OCI-LY1 (cell line): ENCODE measurements around the gene FHL1.

Source experiments
- H2AFZ ChIP-seq: fragments of 200-600 bp; sonication (generic), shearing (Covaris generic); 2 replicates; pipeline ENCODE4 v1.6.0; 2014; ENCODE audit warnings: antibody characterized with exemption, mild to moderate bottlenecking, low read length
- H3F3A ChIP-seq: fragments of 200-600 bp; sonication (generic), shearing (Covaris generic); 2 replicates; pipeline ENCODE4 v1.6.0; 2014; ENCODE audit warnings: mild to moderate bottlenecking, antibody characterized with exemption, low read length, moderate library complexity; ENCODE audit not compliant: insufficient read depth
- H3K27ac ChIP-seq: fragments of 200-600 bp; sonication (generic); 2 replicates; pipeline ENCODE4 v1.5.1; 2014; ENCODE audit warnings: low read length, mixed run types, mild to moderate bottlenecking, low read depth; ENCODE audit not compliant: poor library complexity, severe bottlenecking
- H3K27me3 ChIP-seq: fragments of 200-600 bp; sonication (generic); 2 replicates; pipeline ENCODE4 v1.6.0; 2014; ENCODE audit warnings: antibody characterized with exemption, mild to moderate bottlenecking, low read length, moderate library complexity; ENCODE audit not compliant: insufficient read depth
- H3K36me3 ChIP-seq: fragments of 200-600 bp; sonication (generic); 2 replicates; pipeline ENCODE4 v1.6.1; 2014; ENCODE audit warnings: mild to moderate bottlenecking, antibody characterized with exemption, low read length, moderate library complexity, mixed read lengths; ENCODE audit not compliant: insufficient read depth
- H3K4me1 ChIP-seq: fragments of 200-600 bp; sonication (generic); 2 replicates; pipeline ENCODE4 v1.5.1; 2014; ENCODE audit warnings: mild to moderate bottlenecking, low read length, moderate library complexity; ENCODE audit not compliant: insufficient read depth, severe bottlenecking
- H3K4me2 ChIP-seq: fragments of 200-600 bp; sonication (generic), shearing (Covaris generic); 2 replicates; pipeline ENCODE4 v1.6.1; 2014; ENCODE audit warnings: low read length
- H3K4me3 ChIP-seq: fragments of 200-600 bp; sonication (generic); 2 replicates; pipeline ENCODE4 v1.5.1; 2014; ENCODE audit warnings: low read length, low read depth, mild to moderate bottlenecking, mixed read lengths; ENCODE audit not compliant: poor library complexity, severe bottlenecking
- H3K79me2 ChIP-seq: fragments of 200-600 bp; shearing (Covaris generic); 2 replicates; pipeline ENCODE4 v1.6.1; 2016; ENCODE audit warnings: mixed run types, low read length, mixed read lengths; ENCODE audit not compliant: insufficient read depth
- H3K9ac ChIP-seq: fragments of 200-600 bp; sonication (generic), shearing (Covaris generic); 2 replicates; pipeline ENCODE4 v1.6.1; 2014; ENCODE audit warnings: mild to moderate bottlenecking, low read length, mixed read lengths
- H3K9me2 ChIP-seq: fragments of 200-600 bp; sonication (generic), shearing (Covaris generic); 2 replicates; pipeline ENCODE4 v1.6.1; 2014; ENCODE audit warnings: low read depth, mild to moderate bottlenecking, low read length, mixed read lengths
- H3K9me3 ChIP-seq: fragments of 200-600 bp; shearing (Covaris generic); 2 replicates; pipeline ENCODE4 v1.6.1; 2014; ENCODE audit warnings: low read length, mixed read lengths
- H4K20me1 ChIP-seq: fragments of 200-600 bp; sonication (generic), shearing (Covaris generic); 2 replicates; pipeline ENCODE4 v1.6.0; 2016; ENCODE audit warnings: mild to moderate bottlenecking, low read length; ENCODE audit not compliant: insufficient read depth
- CTCF ChIP-seq: fragments of 200-600 bp; sonication (generic), shearing (Covaris generic); IDR thresholded peaks from 2 replicates; pipeline ENCODE4 v1.5.1; 2017; ENCODE audit warnings: mild to moderate bottlenecking, antibody characterized with exemption, low read length, moderate library complexity, mixed read lengths
- EZH2 ChIP-seq: fragments of 200-600 bp; sonication (generic), shearing (Covaris generic); IDR thresholded peaks from 2 replicates; pipeline ENCODE4 v1.8.0; 2017; ENCODE audit warnings: borderline replicate concordance, mixed run types, mild to moderate bottlenecking, antibody characterized with exemption, low read length, moderate library complexity, mixed read lengths

Gene FHL1

GRCh38 chrX:136214551-136214950, 67.2 kb downstream of the FHL1 start:
- H3K27ac ChIP-seq: no peak overlapping the region
- H3K9me3 ChIP-seq: no peaks in the 10 kb centered on the region

GRCh38 chrX:136215559-136215958, 68.2 kb downstream of the FHL1 start:
- Histone ChIP-seq H3K4me2 (no peak overlapping the region), H3K4me1 (no peaks in the 10 kb centered on the region), H3K9ac (no peak overlapping the region), H2AFZ (no peak overlapping the region), H3K9me3 (no peaks in the 10 kb centered on the region), H3K9me2 (no peaks in the 10 kb centered on the region), H3F3A (no peaks in the 10 kb centered on the region), H3K27ac (no peak overlapping the region), H3K4me3 (no peak overlapping the region), H3K79me2 (no peaks in the 10 kb centered on the region), H4K20me1 (no peaks in the 10 kb centered on the region), H3K36me3 (peaks cover 25% of the 10 kb centered on the region), H3K27me3 (no peaks in the 10 kb centered on the region)
- TF ChIP-seq CTCF: no peak
- no peak for TF ChIP-seq EZH2

More at GRCh38 chrX:136214551-136214950, 67.2 kb downstream of the FHL1 start:
- no peak overlapping the region for H2AFZ ChIP-seq
- peaks cover 6% of the 10 kb centered on the region for H3K4me1 ChIP-seq
- peaks cover 16% of the 10 kb centered on the region for H3K36me3 ChIP-seq
- no peaks in the 10 kb centered on the region for H3F3A ChIP-seq
- no peaks in the 10 kb centered on the region for H3K27me3 ChIP-seq
- no peaks in the 10 kb centered on the region for H3K9me2 ChIP-seq
- H3K4me2 ChIP-seq: no peak overlapping the region
- H4K20me1 ChIP-seq: no peaks in the 10 kb centered on the region
- no peaks in the 10 kb centered on the region for H3K79me2 ChIP-seq
- H3K4me3 ChIP-seq: no peak overlapping the region
- no peak for TF ChIP-seq EZH2
- TF ChIP-seq CTCF: no peak
- H3K9ac ChIP-seq: no peak overlapping the region

GRCh38 chrX:136219893-136220292, 72.6 kb downstream of the FHL1 start:
- H3K4me1 ChIP-seq: no peaks in the 10 kb centered on the region
- peaks cover 57% of the 10 kb centered on the region for H3K36me3 ChIP-seq
- H2AFZ ChIP-seq: no peak overlapping the region
- no peak overlapping the region for H3K4me2 ChIP-seq
- no peak for TF ChIP-seq CTCF
- no peak for TF ChIP-seq EZH2
- H3K9me3 ChIP-seq: no peaks in the 10 kb centered on the region
- H3K9ac ChIP-seq: no peak overlapping the region
- no peaks in the 10 kb centered on the region for H3K9me2 ChIP-seq
- no peak overlapping the region for H3K27ac ChIP-seq
- no peaks in the 10 kb centered on the region for H3K27me3 ChIP-seq
- no peaks in the 10 kb centered on the region for H4K20me1 ChIP-seq
- H3F3A ChIP-seq: no peaks in the 10 kb centered on the region
- H3K4me3 ChIP-seq: no peak overlapping the region
- H3K79me2 ChIP-seq: no peaks in the 10 kb centered on the region
